ENCODE data around the gene EPS8L2.

GRCh38 chr11:762421-763072 is 56.5 kb downstream of the EPS8L2 start:
- TF ChIP-seq CTCF (IDR thresholded peaks at IDR 0.05 in 2 of 3, conservative IDR thresholded peaks at IDR 0.05 in 1 of 3; ENCODE audit: control insufficient read depth in 2 of 3, extremely low read depth in 1 of 3, insufficient read depth in 1 of 3, low read depth in 3 of 3, low read length in 3 of 3): peak in 2 of 3 experiments; percentile 20 to 38; a peak in 2 of 6 replicates
- TF ChIP-seq, protein P1, sequence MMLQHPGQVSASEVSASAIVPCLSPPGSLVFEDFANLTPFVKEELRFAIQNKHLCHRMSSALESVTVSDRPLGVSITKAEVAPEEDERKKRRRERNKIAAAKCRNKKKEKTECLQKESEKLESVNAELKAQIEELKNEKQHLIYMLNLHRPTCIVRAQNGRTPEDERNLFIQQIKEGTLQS (IDR thresholded peaks at IDR 0.05; ENCODE audit: borderline replicate concordance, extremely low read depth, low read depth, low read length): no peak
- no peak for TF ChIP-seq MXI1 (IDR thresholded peaks at IDR 0.05; ENCODE audit: low read depth, low read length)
- TF ChIP-seq USF1 (IDR thresholded peaks at IDR 0.05; ENCODE audit: borderline replicate concordance, extremely low read length, insufficient read depth, low read depth, low read length): no peak
- TF ChIP-seq ZNF207 (IDR thresholded peaks at IDR 0.05; ENCODE audit: borderline replicate concordance): no peak
- TF ChIP-seq RFX5 (IDR thresholded peaks at IDR 0.05; ENCODE audit: low read depth, low read length): no peak
- no peak for TF ChIP-seq PAX8 (IDR thresholded peaks at IDR 0.05)
- TF ChIP-seq, protein P2, sequence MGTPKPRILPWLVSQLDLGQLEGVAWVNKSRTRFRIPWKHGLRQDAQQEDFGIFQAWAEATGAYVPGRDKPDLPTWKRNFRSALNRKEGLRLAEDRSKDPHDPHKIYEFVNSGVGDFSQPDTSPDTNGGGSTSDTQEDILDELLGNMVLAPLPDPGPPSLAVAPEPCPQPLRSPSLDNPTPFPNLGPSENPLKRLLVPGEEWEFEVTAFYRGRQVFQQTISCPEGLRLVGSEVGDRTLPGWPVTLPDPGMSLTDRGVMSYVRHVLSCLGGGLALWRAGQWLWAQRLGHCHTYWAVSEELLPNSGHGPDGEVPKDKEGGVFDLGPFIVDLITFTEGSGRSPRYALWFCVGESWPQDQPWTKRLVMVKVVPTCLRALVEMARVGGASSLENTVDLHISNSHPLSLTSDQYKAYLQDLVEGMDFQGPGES (IDR thresholded peaks at IDR 0.05): no peak
- TF ChIP-seq HDGF (IDR thresholded peaks at IDR 0.05): no peak
- TF ChIP-seq EP300 (IDR thresholded peaks at IDR 0.05; ENCODE audit: borderline replicate concordance in 1 of 2, control insufficient read depth in 1 of 2, low read depth in 2 of 2, low read length in 2 of 2): no peak
- no peak for TF ChIP-seq RAD21 (IDR thresholded peaks at IDR 0.05; ENCODE audit: insufficient read depth, low read depth, low read length)

All from GM12878 (cell line).